H9 (cell line): Measurements from ENCODE around the gene UTP3. TPM values are rescaled to one million over a fixed set of nuclear protein-coding genes. Genes with fewer than 3 reads are reported as not detected.
A peak's percentile ranks its signal among the peaks of the same experiment; 100 is the strongest.

Experiments
- DNase-seq: peaks from one replicate; pipeline ENCODE4 v3.0.0-alpha.2; 2017
- H2AFZ ChIP-seq: one replicate; pipeline ENCODE4 v1.6.1; 2013; ENCODE audit warnings: mild to moderate bottlenecking, low read length, control low read depth, moderate library complexity
- H2AK5ac ChIP-seq: 2 replicates; pipeline ENCODE4 v1.6.1; 2013; ENCODE audit warnings: low read length, control low read depth, mixed read lengths; ENCODE audit not compliant: insufficient read length
- H2BK120ac ChIP-seq: one replicate; pipeline ENCODE4 v1.6.1; 2013; ENCODE audit warnings: low read depth, mild to moderate bottlenecking, low read length, control low read depth, inconsistent platforms; ENCODE audit not compliant: poor library complexity, severe bottlenecking
- H2BK12ac ChIP-seq: 2 replicates; pipeline ENCODE4 v1.6.1; 2013; ENCODE audit warnings: low read length, control low read depth, mixed read lengths, low read depth; ENCODE audit not compliant: insufficient read length
- H2BK15ac ChIP-seq: 2 replicates; pipeline ENCODE4 v1.6.1; 2013; ENCODE audit warnings: low read depth, low read length, control low read depth
- H2BK20ac ChIP-seq: one replicate; pipeline ENCODE4 v1.6.1; 2013; ENCODE audit warnings: low read depth, mild to moderate bottlenecking, low read length, control low read depth, inconsistent platforms; ENCODE audit not compliant: poor library complexity, severe bottlenecking
- H2BK5ac ChIP-seq: 2 replicates; pipeline ENCODE4 v1.6.1; 2013; ENCODE audit warnings: low read length, control low read depth, mixed read lengths; ENCODE audit not compliant: insufficient read length
- H3K14ac ChIP-seq: 2 replicates; pipeline ENCODE4 v1.6.1; 2013; ENCODE audit warnings: low read length, control low read depth; ENCODE audit not compliant: insufficient read depth
- H3K18ac ChIP-seq: 2 replicates; pipeline ENCODE4 v1.6.1; 2013; ENCODE audit warnings: low read depth, mild to moderate bottlenecking, mixed read lengths, low read length, control low read depth; ENCODE audit not compliant: insufficient read length
- H3K23ac ChIP-seq: 2 replicates; pipeline ENCODE4 v1.6.1; 2013; ENCODE audit warnings: low read length, control low read depth, mixed read lengths, low read depth; ENCODE audit not compliant: insufficient read length
- H3K23me2 ChIP-seq: 2 replicates; pipeline ENCODE4 v1.6.1; 2013; ENCODE audit warnings: low read depth, mild to moderate bottlenecking, mixed read lengths, low read length, control low read depth; ENCODE audit not compliant: insufficient read length, poor library complexity, severe bottlenecking
- H3K27ac ChIP-seq: 2 replicates; pipeline ENCODE4 v1.5.1; 2013; ENCODE audit warnings: low read length, control low read depth, mixed read lengths, low read depth; ENCODE audit not compliant: insufficient read length
- H3K27me3 ChIP-seq: 2 replicates; pipeline ENCODE4 v1.6.1; 2013; ENCODE audit warnings: low read length, control low read depth, inconsistent platforms; ENCODE audit not compliant: insufficient read depth
- H3K4ac ChIP-seq: 2 replicates; pipeline ENCODE4 v1.6.1; 2013; ENCODE audit warnings: low read depth, mild to moderate bottlenecking, control low read depth, inconsistent platforms, low read length, moderate library complexity
- H3K4me1 ChIP-seq: 2 replicates; pipeline ENCODE4 v1.6.1; 2013; ENCODE audit warnings: low read length, control low read depth, inconsistent platforms; ENCODE audit not compliant: insufficient read depth
- H3K4me2 ChIP-seq: 2 replicates; pipeline ENCODE4 v1.6.1; 2013; ENCODE audit warnings: low read length, control low read depth, mixed read lengths; ENCODE audit not compliant: insufficient read length, insufficient read depth
- H3K56ac ChIP-seq: 2 replicates; pipeline ENCODE4 v1.6.1; 2013; ENCODE audit warnings: low read depth, mild to moderate bottlenecking, mixed read lengths, low read length, control low read depth; ENCODE audit not compliant: insufficient read length
- H3K79me1 ChIP-seq: 2 replicates; pipeline ENCODE4 v1.6.1; 2013; ENCODE audit warnings: low read depth, mild to moderate bottlenecking, moderate library complexity, low read length, control low read depth, inconsistent platforms; ENCODE audit not compliant: insufficient read depth, poor library complexity, severe bottlenecking
- H3K79me2 ChIP-seq: 2 replicates; pipeline ENCODE4 v1.6.1; 2013; ENCODE audit warnings: low read length, control low read depth, inconsistent platforms; ENCODE audit not compliant: insufficient read depth
- H3K9ac ChIP-seq: 2 replicates; pipeline ENCODE4 v1.6.1; 2013; ENCODE audit warnings: low read length, control low read depth, mixed read lengths; ENCODE audit not compliant: insufficient read length; ENCODE audit errors: extremely low read depth
- H3K9me3 ChIP-seq: one replicate; pipeline ENCODE4 v1.6.1; 2013; ENCODE audit warnings: low read depth, low read length, inconsistent platforms; ENCODE audit not compliant: control insufficient read depth
- H3T11ph ChIP-seq: one replicate; pipeline ENCODE4 v1.6.1; 2013; ENCODE audit warnings: mild to moderate bottlenecking, low read length, control low read depth, inconsistent platforms
- H4K20me1 ChIP-seq: one replicate; pipeline ENCODE4 v1.6.1; 2013; ENCODE audit not compliant: control insufficient read depth, insufficient read length, insufficient read depth
- H4K5ac ChIP-seq: 2 replicates; pipeline ENCODE4 v1.6.1; 2013; ENCODE audit warnings: low read depth, mild to moderate bottlenecking, mixed read lengths, low read length, control low read depth; ENCODE audit not compliant: insufficient read length
- H4K8ac ChIP-seq: replicated peaks from 2 replicates; pipeline ENCODE4 v1.6.1; 2013; ENCODE audit warnings: low read length, control low read depth, mixed read lengths, low read depth; ENCODE audit not compliant: insufficient read length
- H4K91ac ChIP-seq: 2 replicates; pipeline ENCODE4 v1.6.1; 2013; ENCODE audit warnings: low read depth, mild to moderate bottlenecking, moderate library complexity, mixed read lengths, low read length, control low read depth; ENCODE audit not compliant: insufficient read length
- H3K27ac Mint-ChIP-seq, 3 experiments: 2 replicates in 2 of 3; 3 replicates in 1 of 3; pipeline ENCODE4 v1.8.0; 2020 to 2021; ENCODE audit warnings: mixed read lengths in 3 of 3, mild to moderate bottlenecking in 1 of 3, moderate library complexity in 1 of 3
- H3K27me3 Mint-ChIP-seq: 2 replicates; pipeline ENCODE4 v1.8.0; 2021; ENCODE audit warnings: low read depth, mild to moderate bottlenecking, moderate library complexity, mixed read lengths
- H3K36me3 Mint-ChIP-seq, 3 experiments: 2 replicates in 2 of 3; 3 replicates in 1 of 3; pipeline ENCODE4 v1.8.0; 2020 to 2021; ENCODE audit warnings: low read depth in 3 of 3, mixed read lengths in 3 of 3; ENCODE audit not compliant: insufficient read depth in 1 of 3
- H3K4me1 Mint-ChIP-seq, 2 experiments: 2 replicates each; pipeline ENCODE4 v1.8.0; 2020; ENCODE audit warnings: mixed read lengths in 2 of 2
- H3K4me3 Mint-ChIP-seq, 2 experiments: 2 replicates in 1 of 2; 3 replicates in 1 of 2; pipeline ENCODE4 v1.8.0; 2020 to 2021; ENCODE audit warnings: mild to moderate bottlenecking in 2 of 2, mixed read lengths in 2 of 2, moderate library complexity in 1 of 2
- H3K9me3 Mint-ChIP-seq, 2 experiments: 2 replicates in 1 of 2; 3 replicates in 1 of 2; pipeline ENCODE4 v1.8.0; 2020; ENCODE audit warnings: mild to moderate bottlenecking in 2 of 2, mixed read lengths in 2 of 2, moderate library complexity in 1 of 2
- whole genome bisulfite sequencing: extraction: QIAGEN DNeasy Blood & Tissue Kit; methylation state at CpG from one replicate; pipeline ENCODE4 v1.1.7; 2013; ENCODE audit warnings: missing lambda C conversion rate, low lambda C conversion rate, mixed read lengths; ENCODE audit not compliant: insufficient read length; ENCODE audit errors: extremely low coverage; 5-methylcytosine and 5-hydroxymethylcytosine counted together
- long read RNA-seq: library from polyadenylated mRNA; unstranded; transcript quantifications from one replicate; pipeline ENCODE4 v2.0.0, GENCODE V29; 2020
- total RNA-seq: library from RNA; stranded (reverse); gene quantifications from 2 replicates; pipeline ENCODE4 v1.2.1, GENCODE V29; 2021
- TF ChIP-seq, protein P1 (sequence below): fragments of 200-600 bp; sonication (generic); conservative IDR thresholded peaks from 3 replicates; pipeline ENCODE4 v1.8.0; 2021; ENCODE audit warnings: antibody characterized with exemption, mild to moderate bottlenecking

The UTP3 gene, protein sequence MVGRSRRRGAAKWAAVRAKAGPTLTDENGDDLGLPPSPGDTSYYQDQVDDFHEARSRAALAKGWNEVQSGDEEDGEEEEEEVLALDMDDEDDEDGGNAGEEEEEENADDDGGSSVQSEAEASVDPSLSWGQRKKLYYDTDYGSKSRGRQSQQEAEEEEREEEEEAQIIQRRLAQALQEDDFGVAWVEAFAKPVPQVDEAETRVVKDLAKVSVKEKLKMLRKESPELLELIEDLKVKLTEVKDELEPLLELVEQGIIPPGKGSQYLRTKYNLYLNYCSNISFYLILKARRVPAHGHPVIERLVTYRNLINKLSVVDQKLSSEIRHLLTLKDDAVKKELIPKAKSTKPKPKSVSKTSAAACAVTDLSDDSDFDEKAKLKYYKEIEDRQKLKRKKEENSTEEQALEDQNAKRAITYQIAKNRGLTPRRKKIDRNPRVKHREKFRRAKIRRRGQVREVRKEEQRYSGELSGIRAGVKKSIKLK
- total RNA-seq: 49.3 and 51.9 TPM in 2 replicates
- long read RNA-seq, transcript UTP3-201 (1 exons, 2,073 nt): major isoform, 38 of 38 reads
- long read RNA-seq, partial matches to known transcripts: 0 of 38 reads
- long read RNA-seq, other reads (novel, unspliced or antisense): 0 of 38 reads

DNA sequence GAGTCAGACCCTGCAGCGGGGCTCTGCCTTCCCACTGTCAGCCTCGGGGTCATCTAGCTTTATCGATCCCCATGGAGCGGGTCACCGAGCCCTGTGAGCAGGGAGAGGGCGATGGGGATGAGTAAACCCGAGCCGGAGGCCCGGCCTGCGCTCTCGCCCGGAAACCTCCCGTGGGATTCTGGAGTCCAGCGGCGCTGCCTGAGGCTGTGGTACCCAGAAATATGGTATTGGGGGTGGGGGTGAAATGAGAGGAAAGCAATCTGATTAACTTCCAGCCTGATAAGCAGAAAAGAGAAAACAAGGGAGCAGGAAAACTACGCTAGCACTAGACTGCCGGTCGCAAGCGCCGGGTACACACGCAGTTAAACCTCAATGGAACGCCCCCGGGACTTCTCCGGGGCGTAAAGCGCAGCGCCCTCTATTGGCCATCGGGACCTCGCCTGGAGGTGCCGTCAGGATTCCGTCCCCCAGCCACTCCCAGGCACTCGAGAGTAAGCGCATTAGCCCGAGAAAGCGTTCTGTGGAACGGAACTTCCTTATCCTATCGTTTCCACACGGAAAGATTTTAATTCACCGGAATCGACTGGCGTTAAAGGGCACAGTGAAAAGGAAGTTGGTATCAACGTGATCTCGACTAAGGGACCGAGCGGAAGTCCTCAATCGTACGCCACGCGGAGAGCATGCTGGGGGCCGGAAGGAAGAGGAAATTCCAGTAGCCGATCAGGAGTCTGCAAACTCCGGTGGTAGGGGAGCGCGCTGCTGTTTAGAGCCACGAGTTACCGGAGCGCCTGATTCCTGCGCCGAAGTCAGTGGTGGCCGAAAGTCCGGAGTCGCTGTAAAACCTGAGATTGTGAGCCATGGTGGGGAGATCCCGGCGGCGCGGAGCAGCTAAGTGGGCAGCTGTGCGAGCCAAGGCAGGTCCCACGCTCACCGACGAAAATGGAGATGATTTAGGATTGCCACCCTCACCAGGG is at the start of gene UTP3:
UTP3 (plus strand) TSS at position 712 of the 974 bp plus-strand sequence; CDS start at position 858, 146 bp downstream.
- Histone ChIP-seq H3K4me2 (peak within 1 kb of the TSS; percentile 97), H3K27me3 (no peaks in the 10 kb centered on the region), H2AFZ (peak within 1 kb of the TSS; percentile 89), H4K20me1 (no peaks in the 10 kb centered on the region), H2BK120ac (no peak within 1 kb of the TSS), H3K79me1 (no peaks in the 10 kb centered on the region), H3K4me1 (peaks cover 5% of the 10 kb centered on the region), H4K8ac (peak within 1 kb of the TSS; percentile 25), H3K79me2 (peaks cover 14% of the 10 kb centered on the region), H3K56ac (peak within 1 kb of the TSS; percentile 30), H4K5ac (peak within 1 kb of the TSS; percentile 80), H2AK5ac (no peak within 1 kb of the TSS), H3K9me3 (no peaks in the 10 kb centered on the region), H3T11ph (no peak within 1 kb of the TSS), H2BK15ac (no peak within 1 kb of the TSS), H3K27ac (peak within 1 kb of the TSS; percentile 63), H2BK5ac (peak within 1 kb of the TSS; percentile 10), H2BK20ac (no peak within 1 kb of the TSS), H3K23ac (no peak within 1 kb of the TSS), H3K4ac (no peak within 1 kb of the TSS; the same call in 1 of the 2 replicates), H3K18ac (peak within 1 kb of the TSS; percentile 84), H4K91ac (no peak within 1 kb of the TSS), H3K9ac (peak within 1 kb of the TSS; percentile 95), H2BK12ac (no peak within 1 kb of the TSS), H3K14ac (peak within 1 kb of the TSS; percentile 79), H3K23me2 (peaks cover 15% of the 10 kb centered on the region)
- no CpG with 5 or more reads among the region's 70 CpGs for WGBS
- Mint-ChIP-seq H3K36me3 (peaks cover 8 to 31% (median 26%) of the 10 kb centered on the region in 3 experiments; a peak in 6 of 7 replicates), H3K27ac (peak within 1 kb of the TSS; percentile 98 to 100 (median 99)), H3K4me3 (peak within 1 kb of the TSS; percentile 96 to 100), H3K27me3 (peaks cover 3% of the 10 kb centered on the region; the same call in 1 of the 2 replicates), H3K9me3 (no peaks in the 10 kb centered on the region; a peak in 1 of 5 replicates), H3K4me1 (peaks cover 21 to 28% of the 10 kb centered on the region in 2 experiments)
- TF ChIP-seq, protein P1, sequence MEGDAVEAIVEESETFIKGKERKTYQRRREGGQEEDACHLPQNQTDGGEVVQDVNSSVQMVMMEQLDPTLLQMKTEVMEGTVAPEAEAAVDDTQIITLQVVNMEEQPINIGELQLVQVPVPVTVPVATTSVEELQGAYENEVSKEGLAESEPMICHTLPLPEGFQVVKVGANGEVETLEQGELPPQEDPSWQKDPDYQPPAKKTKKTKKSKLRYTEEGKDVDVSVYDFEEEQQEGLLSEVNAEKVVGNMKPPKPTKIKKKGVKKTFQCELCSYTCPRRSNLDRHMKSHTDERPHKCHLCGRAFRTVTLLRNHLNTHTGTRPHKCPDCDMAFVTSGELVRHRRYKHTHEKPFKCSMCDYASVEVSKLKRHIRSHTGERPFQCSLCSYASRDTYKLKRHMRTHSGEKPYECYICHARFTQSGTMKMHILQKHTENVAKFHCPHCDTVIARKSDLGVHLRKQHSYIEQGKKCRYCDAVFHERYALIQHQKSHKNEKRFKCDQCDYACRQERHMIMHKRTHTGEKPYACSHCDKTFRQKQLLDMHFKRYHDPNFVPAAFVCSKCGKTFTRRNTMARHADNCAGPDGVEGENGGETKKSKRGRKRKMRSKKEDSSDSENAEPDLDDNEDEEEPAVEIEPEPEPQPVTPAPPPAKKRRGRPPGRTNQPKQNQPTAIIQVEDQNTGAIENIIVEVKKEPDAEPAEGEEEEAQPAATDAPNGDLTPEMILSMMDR: peak; percentile 99
- peak; percentile 94 for DNase-seq
